Body of pancreas (tissue), 4 donors: ENCODE measurements around the gene TLE1.
"Not testable (repeated sequence)": the region's sequence is repeated elsewhere in the genome, so short reads cannot be mapped to it uniquely, and the experiment has no call there.

Experiments
- POLR2A ChIP-seq, 3 donors: fragments of 450-650 bp; IDR thresholded peaks; one replicate each; pipeline ENCODE4 v1.6.1; 2016; ENCODE audit warnings: antibody characterized with exemption in 3 of 3, mild to moderate bottlenecking in 2 of 3
- TF ChIP-seq, protein P1 (sequence below), 7 experiments: fragments of 450-650 bp in 4 of 7; fragments of 200-600 bp in 3 of 7; sonication (generic) in 3 of 7; IDR thresholded peaks; one replicate each; pipeline ENCODE4 v1.5.1; 2016 to 2019; ENCODE audit warnings: antibody characterized with exemption in 7 of 7

DNA sequence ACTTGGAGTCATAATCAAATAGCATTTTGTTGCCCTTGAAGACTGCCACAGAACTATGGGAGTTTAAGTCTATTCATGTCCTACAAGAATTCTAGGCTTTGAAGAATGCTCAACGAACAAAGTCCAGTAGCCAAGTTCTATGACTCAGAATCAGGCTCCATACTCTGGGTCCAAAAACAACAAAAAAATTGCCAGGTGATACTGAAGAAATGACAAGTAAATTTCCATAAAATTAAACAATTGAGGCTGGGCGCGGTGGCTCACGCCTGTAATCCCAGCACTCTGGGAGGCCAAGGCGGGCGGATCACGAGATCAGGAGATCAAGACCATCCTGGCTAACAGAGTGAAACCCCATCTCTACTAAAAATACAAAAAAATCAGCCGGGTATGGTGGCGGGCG is 94.1 kb downstream of the TLE1 start:
- TF ChIP-seq, protein P1, sequence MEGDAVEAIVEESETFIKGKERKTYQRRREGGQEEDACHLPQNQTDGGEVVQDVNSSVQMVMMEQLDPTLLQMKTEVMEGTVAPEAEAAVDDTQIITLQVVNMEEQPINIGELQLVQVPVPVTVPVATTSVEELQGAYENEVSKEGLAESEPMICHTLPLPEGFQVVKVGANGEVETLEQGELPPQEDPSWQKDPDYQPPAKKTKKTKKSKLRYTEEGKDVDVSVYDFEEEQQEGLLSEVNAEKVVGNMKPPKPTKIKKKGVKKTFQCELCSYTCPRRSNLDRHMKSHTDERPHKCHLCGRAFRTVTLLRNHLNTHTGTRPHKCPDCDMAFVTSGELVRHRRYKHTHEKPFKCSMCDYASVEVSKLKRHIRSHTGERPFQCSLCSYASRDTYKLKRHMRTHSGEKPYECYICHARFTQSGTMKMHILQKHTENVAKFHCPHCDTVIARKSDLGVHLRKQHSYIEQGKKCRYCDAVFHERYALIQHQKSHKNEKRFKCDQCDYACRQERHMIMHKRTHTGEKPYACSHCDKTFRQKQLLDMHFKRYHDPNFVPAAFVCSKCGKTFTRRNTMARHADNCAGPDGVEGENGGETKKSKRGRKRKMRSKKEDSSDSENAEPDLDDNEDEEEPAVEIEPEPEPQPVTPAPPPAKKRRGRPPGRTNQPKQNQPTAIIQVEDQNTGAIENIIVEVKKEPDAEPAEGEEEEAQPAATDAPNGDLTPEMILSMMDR (IDR thresholded peaks at IDR 0.05), result not testable (repeated sequence)
- not testable (repeated sequence) for TF ChIP-seq POLR2A (IDR thresholded peaks at IDR 0.05)
